H9 (cell line): Measurements from ENCODE around the gene ELAVL4. TPM values are rescaled to one million over a fixed set of nuclear protein-coding genes. Genes with fewer than 3 reads are reported as not detected.

Experiments
- DNase-seq: peaks from one replicate; pipeline ENCODE4 v3.0.0-alpha.2; 2017
- H2AFZ ChIP-seq: one replicate; pipeline ENCODE4 v1.6.1; 2013; ENCODE audit warnings: mild to moderate bottlenecking, low read length, control low read depth, moderate library complexity
- H2AK5ac ChIP-seq: 2 replicates; pipeline ENCODE4 v1.6.1; 2013; ENCODE audit warnings: low read length, control low read depth, mixed read lengths; ENCODE audit not compliant: insufficient read length
- H2BK120ac ChIP-seq: one replicate; pipeline ENCODE4 v1.6.1; 2013; ENCODE audit warnings: low read depth, mild to moderate bottlenecking, low read length, control low read depth, inconsistent platforms; ENCODE audit not compliant: poor library complexity, severe bottlenecking
- H2BK12ac ChIP-seq: 2 replicates; pipeline ENCODE4 v1.6.1; 2013; ENCODE audit warnings: low read length, control low read depth, mixed read lengths, low read depth; ENCODE audit not compliant: insufficient read length
- H2BK15ac ChIP-seq: 2 replicates; pipeline ENCODE4 v1.6.1; 2013; ENCODE audit warnings: low read depth, low read length, control low read depth
- H2BK20ac ChIP-seq: one replicate; pipeline ENCODE4 v1.6.1; 2013; ENCODE audit warnings: low read depth, mild to moderate bottlenecking, low read length, control low read depth, inconsistent platforms; ENCODE audit not compliant: poor library complexity, severe bottlenecking
- H2BK5ac ChIP-seq: 2 replicates; pipeline ENCODE4 v1.6.1; 2013; ENCODE audit warnings: low read length, control low read depth, mixed read lengths; ENCODE audit not compliant: insufficient read length
- H3K14ac ChIP-seq: 2 replicates; pipeline ENCODE4 v1.6.1; 2013; ENCODE audit warnings: low read length, control low read depth; ENCODE audit not compliant: insufficient read depth
- H3K18ac ChIP-seq: 2 replicates; pipeline ENCODE4 v1.6.1; 2013; ENCODE audit warnings: low read depth, mild to moderate bottlenecking, mixed read lengths, low read length, control low read depth; ENCODE audit not compliant: insufficient read length
- H3K23ac ChIP-seq: 2 replicates; pipeline ENCODE4 v1.6.1; 2013; ENCODE audit warnings: low read length, control low read depth, mixed read lengths, low read depth; ENCODE audit not compliant: insufficient read length
- H3K23me2 ChIP-seq: 2 replicates; pipeline ENCODE4 v1.6.1; 2013; ENCODE audit warnings: low read depth, mild to moderate bottlenecking, mixed read lengths, low read length, control low read depth; ENCODE audit not compliant: insufficient read length, poor library complexity, severe bottlenecking
- H3K27ac ChIP-seq: 2 replicates; pipeline ENCODE4 v1.5.1; 2013; ENCODE audit warnings: low read length, control low read depth, mixed read lengths, low read depth; ENCODE audit not compliant: insufficient read length
- H3K27me3 ChIP-seq: 2 replicates; pipeline ENCODE4 v1.6.1; 2013; ENCODE audit warnings: low read length, control low read depth, inconsistent platforms; ENCODE audit not compliant: insufficient read depth
- H3K4ac ChIP-seq: 2 replicates; pipeline ENCODE4 v1.6.1; 2013; ENCODE audit warnings: low read depth, mild to moderate bottlenecking, control low read depth, inconsistent platforms, low read length, moderate library complexity
- H3K4me1 ChIP-seq: 2 replicates; pipeline ENCODE4 v1.6.1; 2013; ENCODE audit warnings: low read length, control low read depth, inconsistent platforms; ENCODE audit not compliant: insufficient read depth
- H3K4me2 ChIP-seq: 2 replicates; pipeline ENCODE4 v1.6.1; 2013; ENCODE audit warnings: low read length, control low read depth, mixed read lengths; ENCODE audit not compliant: insufficient read length, insufficient read depth
- H3K56ac ChIP-seq: 2 replicates; pipeline ENCODE4 v1.6.1; 2013; ENCODE audit warnings: low read depth, mild to moderate bottlenecking, mixed read lengths, low read length, control low read depth; ENCODE audit not compliant: insufficient read length
- H3K79me1 ChIP-seq: 2 replicates; pipeline ENCODE4 v1.6.1; 2013; ENCODE audit warnings: low read depth, mild to moderate bottlenecking, moderate library complexity, low read length, control low read depth, inconsistent platforms; ENCODE audit not compliant: insufficient read depth, poor library complexity, severe bottlenecking
- H3K79me2 ChIP-seq: 2 replicates; pipeline ENCODE4 v1.6.1; 2013; ENCODE audit warnings: low read length, control low read depth, inconsistent platforms; ENCODE audit not compliant: insufficient read depth
- H3K9ac ChIP-seq: 2 replicates; pipeline ENCODE4 v1.6.1; 2013; ENCODE audit warnings: low read length, control low read depth, mixed read lengths; ENCODE audit not compliant: insufficient read length; ENCODE audit errors: extremely low read depth
- H3K9me3 ChIP-seq: one replicate; pipeline ENCODE4 v1.6.1; 2013; ENCODE audit warnings: low read depth, low read length, inconsistent platforms; ENCODE audit not compliant: control insufficient read depth
- H3T11ph ChIP-seq: one replicate; pipeline ENCODE4 v1.6.1; 2013; ENCODE audit warnings: mild to moderate bottlenecking, low read length, control low read depth, inconsistent platforms
- H4K20me1 ChIP-seq: one replicate; pipeline ENCODE4 v1.6.1; 2013; ENCODE audit not compliant: control insufficient read depth, insufficient read length, insufficient read depth
- H4K5ac ChIP-seq: 2 replicates; pipeline ENCODE4 v1.6.1; 2013; ENCODE audit warnings: low read depth, mild to moderate bottlenecking, mixed read lengths, low read length, control low read depth; ENCODE audit not compliant: insufficient read length
- H4K8ac ChIP-seq: replicated peaks from 2 replicates; pipeline ENCODE4 v1.6.1; 2013; ENCODE audit warnings: low read length, control low read depth, mixed read lengths, low read depth; ENCODE audit not compliant: insufficient read length
- H4K91ac ChIP-seq: 2 replicates; pipeline ENCODE4 v1.6.1; 2013; ENCODE audit warnings: low read depth, mild to moderate bottlenecking, moderate library complexity, mixed read lengths, low read length, control low read depth; ENCODE audit not compliant: insufficient read length
- H3K27ac Mint-ChIP-seq, 3 experiments: 2 replicates in 2 of 3; 3 replicates in 1 of 3; pipeline ENCODE4 v1.8.0; 2020 to 2021; ENCODE audit warnings: mixed read lengths in 3 of 3, mild to moderate bottlenecking in 1 of 3, moderate library complexity in 1 of 3
- H3K27me3 Mint-ChIP-seq: 2 replicates; pipeline ENCODE4 v1.8.0; 2021; ENCODE audit warnings: low read depth, mild to moderate bottlenecking, moderate library complexity, mixed read lengths
- H3K36me3 Mint-ChIP-seq, 3 experiments: 2 replicates in 2 of 3; 3 replicates in 1 of 3; pipeline ENCODE4 v1.8.0; 2020 to 2021; ENCODE audit warnings: low read depth in 3 of 3, mixed read lengths in 3 of 3; ENCODE audit not compliant: insufficient read depth in 1 of 3
- H3K4me1 Mint-ChIP-seq, 2 experiments: 2 replicates each; pipeline ENCODE4 v1.8.0; 2020; ENCODE audit warnings: mixed read lengths in 2 of 2
- H3K4me3 Mint-ChIP-seq, 2 experiments: 2 replicates in 1 of 2; 3 replicates in 1 of 2; pipeline ENCODE4 v1.8.0; 2020 to 2021; ENCODE audit warnings: mild to moderate bottlenecking in 2 of 2, mixed read lengths in 2 of 2, moderate library complexity in 1 of 2
- H3K9me3 Mint-ChIP-seq, 2 experiments: 2 replicates in 1 of 2; 3 replicates in 1 of 2; pipeline ENCODE4 v1.8.0; 2020; ENCODE audit warnings: mild to moderate bottlenecking in 2 of 2, mixed read lengths in 2 of 2, moderate library complexity in 1 of 2
- CTCF ChIP-seq: fragments of 200-600 bp; sonication (generic); conservative IDR thresholded peaks from 3 replicates; pipeline ENCODE4 v1.8.0; 2021; ENCODE audit warnings: antibody characterized with exemption, mild to moderate bottlenecking
- WGBS: extraction: QIAGEN DNeasy Blood & Tissue Kit; methylation state at CpG from one replicate; pipeline ENCODE4 v1.1.7; 2013; ENCODE audit warnings: missing lambda C conversion rate, low lambda C conversion rate, mixed read lengths; ENCODE audit not compliant: insufficient read length; ENCODE audit errors: extremely low coverage; 5-methylcytosine and 5-hydroxymethylcytosine counted together
- total RNA-seq: library from RNA; stranded (reverse); gene quantifications from 2 replicates; pipeline ENCODE4 v1.2.1, GENCODE V29; 2021

ELAVL4 gene
- total RNA-seq, 1 experiment from 2014 or later, result not detected

- Histone ChIP-seq H2BK5ac (no peak overlapping the region), H3K79me1 (no peaks in the 10 kb centered on the region), H2BK20ac (no peak overlapping the region), H3K14ac (no peak overlapping the region), H3K4me1 (no peaks in the 10 kb centered on the region), H2AK5ac (no peak overlapping the region), H3K27ac (no peak overlapping the region), H4K8ac (no peak overlapping the region), H2BK120ac (no peak overlapping the region), H2BK12ac (no peak overlapping the region), H4K20me1 (no peaks in the 10 kb centered on the region), H3K27me3 (no peaks in the 10 kb centered on the region), H3K18ac (no peak overlapping the region), H4K91ac (no peak overlapping the region), H3T11ph (no peak overlapping the region), H3K4ac (no peak overlapping the region), H3K56ac (no peak overlapping the region), H3K23me2 (no peaks in the 10 kb centered on the region), H3K9me3 (no peaks in the 10 kb centered on the region), H3K23ac (no peak overlapping the region), H3K79me2 (no peaks in the 10 kb centered on the region), H2BK15ac (no peak overlapping the region), H3K9ac (no peak overlapping the region), H2AFZ (no peak overlapping the region), H4K5ac (no peak overlapping the region), H3K4me2 (no peak overlapping the region)
- no peak for DNase-seq
- no peak overlapping the region for H3K27ac Mint-ChIP-seq
- peaks cover 3% of the 10 kb centered on the region for H3K27me3 Mint-ChIP-seq
- no peak overlapping the region for H3K4me3 Mint-ChIP-seq
- H3K4me1 Mint-ChIP-seq, result no peaks in the 10 kb centered on the region
- H3K9me3 Mint-ChIP-seq, result peaks cover 0 to 50% of the 10 kb centered on the region in 2 experiments; a peak in 2 of 5 replicates
- no CpG with 5 or more reads among the region's 1 CpG for WGBS
- TF ChIP-seq CTCF, result no peak
- peaks cover 0 to 27% (median 0%) of the 10 kb centered on the region in 3 experiments; a peak in 2 of 7 replicates for H3K36me3 Mint-ChIP-seq
Measured at GRCh38 chr1:50196081-50196480, 87.4 kb downstream of the ELAVL4 start.
